Osteoblast (primary cell): ENCODE measurements around the gene TGFB3. TPM values are rescaled to one million over a fixed set of nuclear protein-coding genes. Genes with fewer than 3 reads are reported as not detected.

Source experiments
- DNase-seq: peaks from one replicate; pipeline ENCODE4 v3.0.0; 2011; ENCODE audit warnings: low spot score, mixed read lengths; ENCODE audit not compliant: insufficient read length; ENCODE audit errors: missing footprints
- H2AFZ ChIP-seq: 2 replicates; pipeline ENCODE4 v1.6.0; 2011; ENCODE audit warnings: mild to moderate bottlenecking, low read length
- H3K27ac ChIP-seq: 2 replicates; pipeline ENCODE4 v1.5.1; 2011; ENCODE audit warnings: mild to moderate bottlenecking, low read depth, low read length, moderate library complexity
- H3K27me3 ChIP-seq: 2 replicates; pipeline ENCODE4 v1.6.0; 2012; ENCODE audit warnings: mild to moderate bottlenecking, control low read depth, inconsistent platforms, low read length, moderate library complexity; ENCODE audit not compliant: insufficient read depth
- H3K36me3 ChIP-seq: 2 replicates; pipeline ENCODE4 v1.5.1; 2011; ENCODE audit warnings: mild to moderate bottlenecking, low read length, control low read depth, moderate library complexity; ENCODE audit not compliant: insufficient read depth
- H3K4me1 ChIP-seq: 2 replicates; pipeline ENCODE4 v1.5.1; 2011; ENCODE audit warnings: mild to moderate bottlenecking, low read length, control low read depth, moderate library complexity; ENCODE audit not compliant: insufficient read depth
- H3K4me2 ChIP-seq: 2 replicates; pipeline ENCODE4 v1.6.0; 2011; ENCODE audit warnings: mild to moderate bottlenecking, low read length; ENCODE audit not compliant: insufficient read depth
- H3K4me3 ChIP-seq: fragments of 200-600 bp; sonication (generic); 3 replicates; pipeline ENCODE4 v1.5.1; 2012; ENCODE audit warnings: mild to moderate bottlenecking, low read length, inconsistent platforms; ENCODE audit not compliant: insufficient read depth
- H3K79me2 ChIP-seq: 2 replicates; pipeline ENCODE4 v1.6.0; 2012; ENCODE audit warnings: mild to moderate bottlenecking, low read length, control low read depth, inconsistent platforms; ENCODE audit not compliant: insufficient read depth
- H3K9me3 ChIP-seq: 2 replicates; pipeline ENCODE4 v1.5.1; 2011; ENCODE audit warnings: low read depth, low read length, control low read depth
- H4K20me1 ChIP-seq: 2 replicates; pipeline ENCODE4 v1.6.0; 2012; ENCODE audit warnings: mild to moderate bottlenecking, low read length, control low read depth; ENCODE audit not compliant: insufficient read depth
- total RNA-seq: library from RNA; depleted of rRNA; stranded (reverse); fragments of >200 nt; gene quantifications from 2 replicates; pipeline ENCODE4 v1.2.3, GENCODE V29; 2012
- TF ChIP-seq, protein P1 (sequence below): IDR thresholded peaks from 2 replicates; pipeline ENCODE4 v1.5.1; 2011; ENCODE audit warnings: mild to moderate bottlenecking, low read depth, low read length, moderate library complexity; ENCODE audit errors: extremely low read depth

TGFB3 gene
- total RNA-seq, 1 donor: 11.6 TPM

DNA sequence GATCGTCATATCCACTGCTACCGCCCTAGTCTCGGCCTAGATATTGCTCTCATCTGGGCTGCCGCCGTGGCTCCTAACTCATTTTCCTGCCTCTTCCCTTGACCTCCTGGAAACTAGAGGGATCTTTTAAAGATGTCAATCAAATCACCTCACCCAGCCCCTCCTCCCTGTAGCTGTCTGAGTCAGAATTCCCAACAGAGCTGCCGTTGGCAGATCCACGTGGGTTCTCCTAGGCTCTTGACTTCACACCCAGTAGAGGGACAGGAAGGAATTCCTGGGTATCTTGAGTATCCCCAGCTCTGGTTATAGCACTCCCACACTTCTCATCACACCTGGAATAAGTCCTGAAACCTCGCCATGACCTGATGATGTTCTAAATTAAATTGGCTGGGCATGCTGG, 11.9 kb downstream of the TGFB3 start:
- TF ChIP-seq, protein P1, sequence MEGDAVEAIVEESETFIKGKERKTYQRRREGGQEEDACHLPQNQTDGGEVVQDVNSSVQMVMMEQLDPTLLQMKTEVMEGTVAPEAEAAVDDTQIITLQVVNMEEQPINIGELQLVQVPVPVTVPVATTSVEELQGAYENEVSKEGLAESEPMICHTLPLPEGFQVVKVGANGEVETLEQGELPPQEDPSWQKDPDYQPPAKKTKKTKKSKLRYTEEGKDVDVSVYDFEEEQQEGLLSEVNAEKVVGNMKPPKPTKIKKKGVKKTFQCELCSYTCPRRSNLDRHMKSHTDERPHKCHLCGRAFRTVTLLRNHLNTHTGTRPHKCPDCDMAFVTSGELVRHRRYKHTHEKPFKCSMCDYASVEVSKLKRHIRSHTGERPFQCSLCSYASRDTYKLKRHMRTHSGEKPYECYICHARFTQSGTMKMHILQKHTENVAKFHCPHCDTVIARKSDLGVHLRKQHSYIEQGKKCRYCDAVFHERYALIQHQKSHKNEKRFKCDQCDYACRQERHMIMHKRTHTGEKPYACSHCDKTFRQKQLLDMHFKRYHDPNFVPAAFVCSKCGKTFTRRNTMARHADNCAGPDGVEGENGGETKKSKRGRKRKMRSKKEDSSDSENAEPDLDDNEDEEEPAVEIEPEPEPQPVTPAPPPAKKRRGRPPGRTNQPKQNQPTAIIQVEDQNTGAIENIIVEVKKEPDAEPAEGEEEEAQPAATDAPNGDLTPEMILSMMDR: no peak
- Histone ChIP-seq H3K4me3 (no peak overlapping the region), H3K9me3 (no peaks in the 10 kb centered on the region), H3K79me2 (no peaks in the 10 kb centered on the region), H3K4me1 (peaks cover 18% of the 10 kb centered on the region), H3K36me3 (no peaks in the 10 kb centered on the region), H2AFZ (no peak overlapping the region), H3K27ac (no peak overlapping the region), H4K20me1 (no peaks in the 10 kb centered on the region), H3K27me3 (no peaks in the 10 kb centered on the region), H3K4me2 (no peak overlapping the region)
- no peak for DNase-seq

DNA sequence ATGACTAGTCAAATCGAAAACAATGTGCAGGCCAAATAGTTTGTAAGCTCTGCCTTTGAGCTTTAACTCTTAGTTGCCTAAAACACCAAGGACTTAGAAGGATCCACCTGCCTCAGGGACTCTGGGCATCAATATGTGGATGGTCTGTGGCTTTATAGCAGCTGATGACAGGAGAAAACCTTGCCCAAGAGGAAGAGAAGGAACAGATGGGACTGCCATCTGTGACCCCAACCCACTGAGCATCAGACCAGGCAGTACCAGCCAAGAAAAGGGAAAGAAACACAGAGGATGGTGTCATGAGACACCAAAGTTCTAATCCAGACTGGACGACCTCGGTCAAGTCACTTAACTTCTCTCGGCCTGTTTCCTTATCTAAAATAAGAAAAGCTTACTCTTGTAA, 12.7 kb downstream of the TGFB3 start:
- H3K36me3 ChIP-seq: no peaks in the 10 kb centered on the region
- H3K4me2 ChIP-seq: peak overlapping the region; percentile 49
- no peaks in the 10 kb centered on the region for H3K9me3 ChIP-seq
- no peaks in the 10 kb centered on the region for H4K20me1 ChIP-seq
- H3K79me2 ChIP-seq: no peaks in the 10 kb centered on the region
- no peak for DNase-seq
- peaks cover 18% of the 10 kb centered on the region for H3K4me1 ChIP-seq
- H3K27ac ChIP-seq: peak overlapping the region; percentile 32
- TF ChIP-seq, protein P1: no peak
- no peak overlapping the region for H2AFZ ChIP-seq
- no peaks in the 10 kb centered on the region for H3K27me3 ChIP-seq
- no peak overlapping the region for H3K4me3 ChIP-seq

DNA sequence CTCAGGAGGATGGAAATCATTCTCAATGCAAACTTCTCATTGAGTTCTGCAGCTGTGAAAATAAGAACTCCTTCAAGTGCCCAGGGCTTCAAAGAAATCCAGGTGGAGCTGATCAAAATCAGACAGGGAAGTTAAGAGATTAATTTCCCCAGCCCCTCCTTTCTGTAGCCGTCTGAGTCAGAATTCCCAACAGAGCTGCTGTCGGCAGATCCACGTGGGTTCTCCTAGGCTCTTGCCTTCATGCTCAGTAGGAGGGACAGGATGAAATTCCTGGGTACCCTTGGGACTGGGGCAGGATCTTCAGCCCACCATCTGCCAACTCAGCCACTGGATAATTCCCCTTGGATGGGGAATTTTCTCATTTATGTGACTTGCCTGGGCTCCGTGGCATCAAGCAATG, 13.3 kb downstream of the TGFB3 start:
- H3K4me3 ChIP-seq: no peak overlapping the region
- no peaks in the 10 kb centered on the region for H3K36me3 ChIP-seq
- H4K20me1 ChIP-seq: no peaks in the 10 kb centered on the region
- H3K27me3 ChIP-seq: no peaks in the 10 kb centered on the region
- DNase-seq: peak; percentile 77
- peaks cover 18% of the 10 kb centered on the region for H3K4me1 ChIP-seq
- peak overlapping the region; percentile 32 for H3K27ac ChIP-seq
- peak overlapping the region; percentile 8 for H2AFZ ChIP-seq
- H3K9me3 ChIP-seq: no peaks in the 10 kb centered on the region
- H3K79me2 ChIP-seq: no peaks in the 10 kb centered on the region
- H3K4me2 ChIP-seq: peak overlapping the region; percentile 49
- TF ChIP-seq, protein P1: no peak

DNA sequence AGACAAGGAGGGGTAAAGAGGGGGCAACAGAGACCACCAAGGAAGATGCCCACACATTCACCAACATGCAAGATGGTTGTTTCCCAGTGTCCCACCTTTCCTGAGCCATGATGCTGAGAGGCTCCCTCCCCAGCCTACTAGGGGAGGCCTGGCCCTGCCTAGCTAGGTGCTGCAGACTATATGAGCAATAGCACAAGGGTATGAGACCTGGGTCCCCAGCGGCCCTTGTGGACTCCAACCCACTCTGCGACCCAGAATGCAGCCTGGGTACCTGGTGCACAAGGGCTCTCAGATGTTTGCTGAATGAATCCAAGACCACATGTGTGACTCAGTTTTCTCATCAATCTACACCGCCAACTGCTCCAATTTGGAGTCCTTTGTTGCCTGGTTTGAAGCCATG, 13.9 kb downstream of the TGFB3 start:
- H3K27ac ChIP-seq: no peak overlapping the region
- no peaks in the 10 kb centered on the region for H4K20me1 ChIP-seq
- H3K79me2 ChIP-seq: no peaks in the 10 kb centered on the region
- H3K36me3 ChIP-seq: no peaks in the 10 kb centered on the region
- peaks cover 18% of the 10 kb centered on the region for H3K4me1 ChIP-seq
- H3K4me3 ChIP-seq: no peak overlapping the region
- H2AFZ ChIP-seq: no peak overlapping the region
- TF ChIP-seq, protein P1: no peak
- no peaks in the 10 kb centered on the region for H3K9me3 ChIP-seq
- H3K4me2 ChIP-seq: no peak overlapping the region
- DNase-seq: no peak
- no peaks in the 10 kb centered on the region for H3K27me3 ChIP-seq
